Neural crest cell (in vitro differentiated cells): ENCODE measurements around the gene ZCCHC7. TPM values are rescaled to one million over a fixed set of nuclear protein-coding genes. Genes with fewer than 3 reads are reported as not detected.

ENCODE experiments used
- DNase-seq: peaks from one replicate; pipeline ENCODE4 v3.0.0; 2021; ENCODE audit warnings: low read depth, mixed read lengths, low spot score
- H3K27ac Mint-ChIP-seq: one replicate; pipeline ENCODE4 v1.8.0; 2021; ENCODE audit warnings: mild to moderate bottlenecking, mixed read lengths; ENCODE audit not compliant: unreplicated experiment
- H3K27me3 Mint-ChIP-seq: 2 replicates; pipeline ENCODE4 v1.8.0; 2021; ENCODE audit warnings: low read depth, mild to moderate bottlenecking, mixed read lengths
- H3K36me3 Mint-ChIP-seq: 2 replicates; pipeline ENCODE4 v1.8.0; 2021; ENCODE audit warnings: low read depth, mild to moderate bottlenecking, mixed read lengths
- H3K4me1 Mint-ChIP-seq: 2 replicates; pipeline ENCODE4 v1.8.0; 2021; ENCODE audit warnings: mixed read lengths
- H3K4me3 Mint-ChIP-seq: one replicate; pipeline ENCODE4 v1.8.0; 2021; ENCODE audit warnings: mild to moderate bottlenecking, mixed read lengths
- H3K9me3 Mint-ChIP-seq: 2 replicates; pipeline ENCODE4 v1.8.0; 2021; ENCODE audit warnings: mixed read lengths
- total RNA-seq: library from RNA; stranded (reverse); gene quantifications from 2 replicates; pipeline ENCODE4 v1.2.1, GENCODE V29; 2021
- TF ChIP-seq, protein P1 (sequence below): fragments of 200-600 bp; sonication (generic); conservative IDR thresholded peaks from 2 replicates; pipeline ENCODE4 v1.5.0; 2021; ENCODE audit warnings: antibody characterized with exemption, mild to moderate bottlenecking

Gene ZCCHC7
- total RNA-seq, 1 donor from 2014 or later: 21.6 TPM

DNA sequence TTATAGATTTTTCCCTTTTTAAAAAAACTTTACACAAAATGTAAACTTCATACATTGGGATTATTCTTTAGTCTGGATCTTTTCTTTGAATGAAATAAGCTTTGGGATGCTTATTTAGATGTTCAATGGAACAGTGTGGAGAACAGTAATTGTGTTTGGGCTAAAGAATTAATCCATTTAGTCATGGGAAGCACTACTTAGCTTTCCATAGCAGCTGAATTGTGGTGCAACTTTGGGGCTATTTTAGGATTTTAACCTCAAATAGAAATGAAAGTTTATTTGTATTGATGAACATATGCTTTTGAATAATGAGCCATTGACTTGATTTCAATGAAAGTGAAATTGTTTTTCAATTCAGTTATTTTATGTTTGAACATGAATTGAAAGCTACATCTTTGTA lies 72.4 kb downstream of the ZCCHC7 start:
- Mint-ChIP-seq H3K27me3 (no peaks in the 10 kb centered on the region), H3K4me3 (no peak overlapping the region), H3K4me1 (peaks cover 41% of the 10 kb centered on the region), H3K36me3 (peaks cover 9% of the 10 kb centered on the region), H3K9me3 (no peaks in the 10 kb centered on the region), H3K27ac (no peak overlapping the region)
- no peak for DNase-seq
- TF ChIP-seq, protein P1, sequence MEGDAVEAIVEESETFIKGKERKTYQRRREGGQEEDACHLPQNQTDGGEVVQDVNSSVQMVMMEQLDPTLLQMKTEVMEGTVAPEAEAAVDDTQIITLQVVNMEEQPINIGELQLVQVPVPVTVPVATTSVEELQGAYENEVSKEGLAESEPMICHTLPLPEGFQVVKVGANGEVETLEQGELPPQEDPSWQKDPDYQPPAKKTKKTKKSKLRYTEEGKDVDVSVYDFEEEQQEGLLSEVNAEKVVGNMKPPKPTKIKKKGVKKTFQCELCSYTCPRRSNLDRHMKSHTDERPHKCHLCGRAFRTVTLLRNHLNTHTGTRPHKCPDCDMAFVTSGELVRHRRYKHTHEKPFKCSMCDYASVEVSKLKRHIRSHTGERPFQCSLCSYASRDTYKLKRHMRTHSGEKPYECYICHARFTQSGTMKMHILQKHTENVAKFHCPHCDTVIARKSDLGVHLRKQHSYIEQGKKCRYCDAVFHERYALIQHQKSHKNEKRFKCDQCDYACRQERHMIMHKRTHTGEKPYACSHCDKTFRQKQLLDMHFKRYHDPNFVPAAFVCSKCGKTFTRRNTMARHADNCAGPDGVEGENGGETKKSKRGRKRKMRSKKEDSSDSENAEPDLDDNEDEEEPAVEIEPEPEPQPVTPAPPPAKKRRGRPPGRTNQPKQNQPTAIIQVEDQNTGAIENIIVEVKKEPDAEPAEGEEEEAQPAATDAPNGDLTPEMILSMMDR: no peak

DNA sequence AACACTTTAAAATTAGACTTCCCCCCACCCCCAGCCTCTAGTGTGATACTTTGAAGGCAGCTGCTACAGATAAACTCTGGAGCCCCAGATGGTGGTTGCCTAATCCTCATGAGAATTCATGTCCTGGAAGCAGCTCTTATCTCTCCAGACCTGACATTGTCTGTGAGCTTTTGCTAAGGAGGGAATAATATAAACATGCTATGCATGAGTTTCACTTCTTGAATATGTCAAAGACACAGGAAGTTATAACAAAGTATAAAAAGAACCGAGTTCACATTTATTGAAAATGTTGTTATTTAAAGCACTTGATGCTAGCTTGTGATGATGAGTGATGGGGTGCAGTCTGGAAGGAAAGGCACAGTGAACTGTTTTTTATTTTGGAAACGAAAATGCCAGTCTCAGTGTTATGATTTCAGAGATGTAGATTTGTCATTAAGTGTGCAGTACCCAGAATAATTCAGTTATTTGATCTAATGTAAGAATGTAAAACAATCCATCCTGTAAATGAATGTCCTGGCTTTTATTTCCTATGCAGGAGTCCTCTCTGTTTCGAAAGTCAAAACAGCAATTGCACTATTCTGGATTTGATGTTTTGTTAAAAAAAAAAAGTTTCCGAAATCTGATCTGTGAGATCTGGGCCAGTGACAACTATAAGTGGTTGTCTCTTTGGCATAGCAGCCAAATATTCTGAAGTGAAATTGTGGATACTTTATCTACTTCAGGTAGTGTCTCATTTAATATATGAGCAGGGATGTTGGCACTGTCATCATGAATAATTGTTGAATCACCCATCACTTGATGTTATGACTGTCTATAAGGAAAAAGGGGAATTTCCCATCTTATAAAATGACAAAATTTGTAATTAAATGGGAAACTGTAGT lies 77.0 kb downstream of the ZCCHC7 start:
- TF ChIP-seq, protein P1: no peak
- Mint-ChIP-seq H3K4me3 (no peak overlapping the region), H3K9me3 (no peaks in the 10 kb centered on the region), H3K27ac (no peak overlapping the region), H3K4me1 (peaks cover 68% of the 10 kb centered on the region), H3K36me3 (no peaks in the 10 kb centered on the region), H3K27me3 (no peaks in the 10 kb centered on the region)
- DNase-seq: no peak

DNA sequence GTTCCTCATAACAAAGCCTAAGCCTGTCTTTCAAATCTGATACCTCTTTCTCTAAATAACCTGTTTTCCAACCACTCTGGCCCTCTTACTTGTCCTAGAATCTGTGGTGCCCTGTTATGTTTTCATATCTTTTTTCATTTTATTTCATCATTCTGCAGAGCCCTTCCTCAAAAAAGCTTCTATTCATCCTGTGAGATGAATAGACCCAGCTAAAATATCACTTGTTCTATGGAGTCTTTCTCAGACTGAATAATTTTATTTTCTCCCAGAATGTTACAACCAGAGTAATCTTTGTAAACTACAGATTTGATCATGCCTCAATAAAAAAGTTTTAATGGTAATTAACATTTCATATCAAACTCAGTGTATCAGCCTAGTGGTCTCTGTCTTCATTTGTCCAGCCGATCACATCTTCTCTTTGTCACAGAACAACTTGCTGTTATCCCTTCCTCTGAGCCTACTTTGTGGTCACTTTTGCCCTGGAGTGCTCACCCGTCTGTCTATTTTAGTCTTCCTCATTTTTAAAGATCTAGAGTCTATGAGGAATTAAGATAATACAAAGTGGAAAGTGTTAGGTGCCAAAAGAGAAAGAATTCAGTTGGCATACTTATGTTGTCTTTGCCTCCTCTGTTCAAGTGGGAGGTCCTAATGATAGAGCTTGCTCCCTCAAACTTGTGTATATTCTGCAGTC lies 77.8 kb downstream of the ZCCHC7 start:
- TF ChIP-seq, protein P1: no peak
- peaks cover under 1% of the 10 kb centered on the region for H3K36me3 Mint-ChIP-seq
- H3K27ac Mint-ChIP-seq: no peak overlapping the region
- no peak for DNase-seq
- H3K4me3 Mint-ChIP-seq: no peak overlapping the region
- peaks cover under 1% of the 10 kb centered on the region for H3K9me3 Mint-ChIP-seq
- H3K4me1 Mint-ChIP-seq: peaks cover 65% of the 10 kb centered on the region
- H3K27me3 Mint-ChIP-seq: no peaks in the 10 kb centered on the region

DNA sequence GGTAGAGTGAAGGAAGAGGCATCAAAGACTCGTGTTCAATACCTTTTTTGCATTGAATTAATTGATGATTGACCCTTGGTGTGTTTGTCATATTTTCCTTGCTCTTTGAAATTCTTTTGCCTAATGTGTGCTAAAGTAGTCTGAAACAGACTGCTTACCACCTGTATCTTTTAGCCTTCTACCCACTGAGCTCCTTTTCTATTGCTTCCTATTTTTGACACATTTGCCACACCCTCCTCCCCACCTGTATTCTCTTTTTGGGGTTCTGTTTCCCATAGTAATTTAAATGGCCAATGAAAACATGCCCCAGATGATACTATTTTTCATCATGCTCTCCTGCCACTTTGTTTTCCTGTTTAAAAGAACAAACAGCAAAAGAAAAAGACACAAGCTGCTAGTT lies 78.5 kb downstream of the ZCCHC7 start:
- peaks cover 7% of the 10 kb centered on the region for H3K36me3 Mint-ChIP-seq
- H3K4me3 Mint-ChIP-seq: no peak overlapping the region
- DNase-seq: no peak
- no peaks in the 10 kb centered on the region for H3K27me3 Mint-ChIP-seq
- TF ChIP-seq, protein P1: no peak
- H3K27ac Mint-ChIP-seq: peak overlapping the region; percentile 2
- H3K9me3 Mint-ChIP-seq: peaks cover 5% of the 10 kb centered on the region
- peaks cover 65% of the 10 kb centered on the region for H3K4me1 Mint-ChIP-seq

DNA sequence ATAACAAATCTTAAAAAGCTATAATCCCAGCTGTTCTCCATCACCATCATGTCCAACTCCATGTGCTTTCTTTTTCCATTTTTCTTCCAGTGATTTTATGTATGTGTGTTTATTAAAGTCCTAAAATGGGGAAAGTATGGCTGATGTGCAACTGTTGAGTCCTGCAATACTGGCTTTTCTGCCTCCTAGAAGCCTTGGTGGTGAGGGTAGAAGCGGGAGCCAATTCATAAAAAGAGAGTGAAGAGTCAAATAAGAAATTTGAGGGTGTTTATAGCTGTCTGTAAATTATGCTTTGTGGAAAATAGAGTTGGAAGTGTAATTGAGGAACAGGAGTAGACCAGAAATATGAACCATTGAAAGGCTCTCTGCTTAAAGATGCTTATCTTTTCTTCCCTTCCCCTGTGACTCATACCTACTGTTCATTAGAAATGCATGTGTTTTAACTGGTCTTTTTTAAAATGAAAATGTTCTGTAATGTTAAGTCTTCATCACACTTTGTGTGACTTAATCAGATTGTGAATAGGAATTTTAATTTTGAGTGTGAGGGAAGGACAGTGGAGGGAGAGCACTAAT lies 80.1 kb downstream of the ZCCHC7 start:
- H3K27me3 Mint-ChIP-seq: no peaks in the 10 kb centered on the region
- no peak for DNase-seq
- TF ChIP-seq, protein P1: no peak
- no peak overlapping the region for H3K4me3 Mint-ChIP-seq
- H3K27ac Mint-ChIP-seq: peak overlapping the region; percentile 73
- H3K36me3 Mint-ChIP-seq: peaks cover 11% of the 10 kb centered on the region
- peaks cover 6% of the 10 kb centered on the region for H3K9me3 Mint-ChIP-seq
- H3K4me1 Mint-ChIP-seq: peaks cover 61% of the 10 kb centered on the region
